Measurements from ENCODE around the gene HK1. TPM values are rescaled to one million over a fixed set of nuclear protein-coding genes. Genes with fewer than 3 reads are reported as not detected.

Gene HK1
- total RNA-seq, 1 experiment from 2014 or later = 98.8 TPM

GRCh38 chr10:69374242-69374641, 95.9 kb downstream of the HK1 start:
- H4K5ac ChIP-seq (ENCODE audit: insufficient read length, low read depth, low read length) = no peak overlapping the region
- no peak overlapping the region for H3K4me3 Mint-ChIP-seq
- H3K23me2 ChIP-seq (ENCODE audit: insufficient read length, low read depth, low read length, poor library complexity, severe bottlenecking) = no peaks in the 10 kb centered on the region
- H2AK5ac ChIP-seq (ENCODE audit: insufficient read length, low read length) = no peak overlapping the region
- H2BK5ac ChIP-seq (ENCODE audit: insufficient read length, low read length) = no peak overlapping the region
- no peak for TF ChIP-seq CTCF (conservative IDR thresholded peaks at IDR 0.05)
- H4K8ac ChIP-seq (replicated peaks; ENCODE audit: insufficient read length, low read depth, low read length) = no peak overlapping the region
- H3K27ac Mint-ChIP-seq = peak overlapping the region; percentile 56 to 93 (median 82); a peak in 5 of 7 replicates
- peaks cover 29 to 66% (median 44%) of the 10 kb centered on the region in 3 experiments for H3K36me3 Mint-ChIP-seq (ENCODE audit: insufficient read depth in 1 of 3, low read depth in 3 of 3)
- no peak overlapping the region for H3K23ac ChIP-seq (ENCODE audit: insufficient read length, low read depth, low read length)
- H3K14ac ChIP-seq (ENCODE audit: insufficient read depth, low read length) = no peak overlapping the region; the same call in 1 of the 2 replicates
- no peak overlapping the region for H2BK15ac ChIP-seq (ENCODE audit: low read depth, low read length)
- no CpG with 5 or more reads among the region's 13 CpGs for WGBS (ENCODE audit: extremely low coverage, insufficient read length, low lambda C conversion rate)
- H3K4me2 ChIP-seq (ENCODE audit: insufficient read depth, insufficient read length, low read length) = no peak overlapping the region
- no peaks in the 10 kb centered on the region; the same call in 1 of the 2 replicates for H3K79me2 ChIP-seq (ENCODE audit: insufficient read depth, low read length)
- no peak overlapping the region for H2BK20ac ChIP-seq (ENCODE audit: low read depth, low read length, poor library complexity, severe bottlenecking)
- H3K4me1 ChIP-seq (ENCODE audit: insufficient read depth, low read length) = peaks cover 1% of the 10 kb centered on the region; the same call in 1 of the 2 replicates
- no peak overlapping the region for H4K91ac ChIP-seq (ENCODE audit: insufficient read length, low read depth, low read length)
- peaks cover 3% of the 10 kb centered on the region for H3K79me1 ChIP-seq (ENCODE audit: insufficient read depth, low read depth, low read length, poor library complexity, severe bottlenecking)
- H2BK12ac ChIP-seq (ENCODE audit: insufficient read length, low read depth, low read length) = no peak overlapping the region
- no peak overlapping the region for H3K56ac ChIP-seq (ENCODE audit: insufficient read length, low read depth, low read length)
- H2AFZ ChIP-seq (ENCODE audit: low read length) = no peak overlapping the region
- H3K9me3 Mint-ChIP-seq = no peaks in the 10 kb centered on the region
- H3T11ph ChIP-seq (ENCODE audit: low read length) = no peak overlapping the region
- H4K20me1 ChIP-seq (ENCODE audit: control insufficient read depth, insufficient read depth, insufficient read length) = no peaks in the 10 kb centered on the region
- H3K4ac ChIP-seq (ENCODE audit: low read depth, low read length) = no peak overlapping the region
- DNase-seq = no peak
- no peak overlapping the region for H2BK120ac ChIP-seq (ENCODE audit: low read depth, low read length, poor library complexity, severe bottlenecking)
- peaks cover 33 to 45% of the 10 kb centered on the region in 2 experiments for H3K4me1 Mint-ChIP-seq
- no peak overlapping the region for H3K27ac ChIP-seq (ENCODE audit: insufficient read length, low read depth, low read length)
- no peak overlapping the region for H3K18ac ChIP-seq (ENCODE audit: insufficient read length, low read depth, low read length)
- H3K27me3 ChIP-seq (ENCODE audit: insufficient read depth, low read length) = no peaks in the 10 kb centered on the region
- H3K9ac ChIP-seq (ENCODE audit: extremely low read depth, insufficient read length, low read length) = no peak overlapping the region
- no peaks in the 10 kb centered on the region for H3K27me3 Mint-ChIP-seq (ENCODE audit: low read depth)
- H3K9me3 ChIP-seq (ENCODE audit: control insufficient read depth, low read depth, low read length) = no peaks in the 10 kb centered on the region

Measured in H9 (cell line).